Gastrocnemius medialis (tissue), 4 donors: ENCODE measurements around the gene AFF1. TPM values are rescaled to one million over a fixed set of nuclear protein-coding genes. Genes with fewer than 3 reads are reported as not detected.
A peak's percentile ranks its signal among the peaks of the same experiment; 100 is the strongest.

ENCODE experiments used
- ATAC-seq, 2 donors: fragments of 150-250 bp; one replicate each; pipeline ENCODE4 v1.9.1; 2016
- DNase-seq, 2 donors: peaks; one replicate each; pipeline ENCODE4 v3.0.0-alpha.2; 2019
- H3K27ac ChIP-seq, 4 donors: fragments of 200-600 bp; sonication (generic); 1 replicate in 1 of 4; 2 replicates in 3 of 4; pipeline ENCODE4 v1.5.1; 2016 to 2018; ENCODE audit warnings: mild to moderate bottlenecking in 2 of 4, moderate library complexity in 1 of 4
- H3K27me3 ChIP-seq, 3 donors: fragments of 200-600 bp; sonication (generic) in 2 of 3; 1 replicate in 1 of 3; 2 replicates in 2 of 3; pipeline versions ENCODE4 v1.5.1 to v1.6.0; 2016 to 2019; ENCODE audit warnings: mild to moderate bottlenecking in 1 of 3, moderate library complexity in 1 of 3
- H3K36me3 ChIP-seq, 2 donors: fragments of 200-600 bp; sonication (generic) in 1 of 2; one replicate each; pipeline ENCODE4 v1.5.1; 2017 to 2018
- H3K4me1 ChIP-seq, 2 donors: fragments of 200-600 bp; sonication (generic) in 1 of 2; one replicate each; pipeline ENCODE4 v1.5.1; 2016 to 2017; ENCODE audit warnings: mild to moderate bottlenecking in 2 of 2
- H3K4me3 ChIP-seq, 4 donors: fragments of 200-600 bp; sonication (generic) in 3 of 4; 1 replicate in 1 of 4; 2 replicates in 3 of 4; pipeline ENCODE4 v1.5.1; 2016 to 2019; ENCODE audit warnings: mild to moderate bottlenecking in 2 of 4
- H3K9me3 ChIP-seq, 3 donors: fragments of 200-600 bp; sonication (generic) in 2 of 3; 1 replicate in 1 of 3; 2 replicates in 2 of 3; pipeline ENCODE4 v1.5.1; 2016 to 2019
- POLR2A ChIP-seq, 2 donors: fragments of 450-650 bp; IDR thresholded peaks; one replicate each; pipeline ENCODE4 v1.6.1; 2017; ENCODE audit warnings: antibody characterized with exemption in 2 of 2, mild to moderate bottlenecking in 2 of 2, moderate library complexity in 2 of 2
- in situ Hi-C, 4 donors: fragments of 200-750 bp; cut with MboI; loops; one replicate each; pipeline versions ENCODE4 v1.15.0 to v1.8.0; 2017; ENCODE audit warnings: low sequenced_read_pairs in 4 of 4
- intact Hi-C: fragments of 100-400 bp; cut with DNase I; formaldehyde crosslinking; loops from one replicate; pipeline ENCODE4 v1.15.1; 2023; ENCODE audit warnings: low total_unique reads
- total RNA-seq, 4 donors: library from RNA; depleted of rRNA; stranded (reverse); fragments of >200 nt; gene quantifications; one replicate each; pipeline versions ENCODE4 v1.1.0 to v1.2.3, GENCODE V29; 2016
- TF ChIP-seq, protein P1 (sequence below), 5 experiments: fragments of 450-650 bp in 3 of 5; fragments of 200-600 bp in 2 of 5; sonication (generic) in 2 of 5; IDR thresholded peaks in 4 of 5; conservative IDR thresholded peaks in 1 of 5; 1 replicate in 4 of 5; 2 replicates in 1 of 5; pipeline ENCODE4 v1.5.1; 2016 to 2019; ENCODE audit warnings: antibody characterized with exemption in 5 of 5, mild to moderate bottlenecking in 3 of 5, moderate library complexity in 3 of 5

AFF1 gene
- total RNA-seq, 4 donors from 2014 or later, result 142 to 265 (median 197) TPM

DNA sequence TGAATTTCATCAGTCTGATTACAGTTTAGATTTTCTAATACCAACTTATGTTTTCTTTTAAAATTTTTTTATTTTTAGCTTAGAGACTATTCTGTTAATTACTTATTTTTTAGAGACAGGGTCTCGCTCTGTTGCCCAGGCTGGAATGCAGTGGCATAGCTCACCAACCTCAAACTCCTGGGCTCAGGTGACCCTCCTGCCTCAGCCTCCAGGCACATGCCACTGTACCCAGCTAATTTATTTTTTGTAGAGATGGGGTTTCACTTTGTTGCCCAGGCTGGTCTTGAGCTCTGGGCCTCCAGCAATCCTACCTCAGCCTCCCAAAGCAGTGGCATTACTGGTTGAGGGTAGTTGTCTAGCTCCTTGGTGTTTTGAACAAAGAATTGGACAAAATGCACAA, 183.6 kb downstream of the AFF1 start:
- Histone ChIP-seq H3K27ac (peak overlapping the region; percentile 76 to 87 (median 82)), H3K4me3 (no peak overlapping the region), H3K36me3 (peaks cover 0 to 30% of the 10 kb centered on the region in 2 donors), H3K4me1 (peaks cover 62 to 78% of the 10 kb centered on the region in 2 donors), H3K9me3 (no peaks in the 10 kb centered on the region), H3K27me3 (no peaks in the 10 kb centered on the region)
- TF ChIP-seq POLR2A (IDR thresholded peaks at IDR 0.05), result no peak
- TF ChIP-seq, protein P1, sequence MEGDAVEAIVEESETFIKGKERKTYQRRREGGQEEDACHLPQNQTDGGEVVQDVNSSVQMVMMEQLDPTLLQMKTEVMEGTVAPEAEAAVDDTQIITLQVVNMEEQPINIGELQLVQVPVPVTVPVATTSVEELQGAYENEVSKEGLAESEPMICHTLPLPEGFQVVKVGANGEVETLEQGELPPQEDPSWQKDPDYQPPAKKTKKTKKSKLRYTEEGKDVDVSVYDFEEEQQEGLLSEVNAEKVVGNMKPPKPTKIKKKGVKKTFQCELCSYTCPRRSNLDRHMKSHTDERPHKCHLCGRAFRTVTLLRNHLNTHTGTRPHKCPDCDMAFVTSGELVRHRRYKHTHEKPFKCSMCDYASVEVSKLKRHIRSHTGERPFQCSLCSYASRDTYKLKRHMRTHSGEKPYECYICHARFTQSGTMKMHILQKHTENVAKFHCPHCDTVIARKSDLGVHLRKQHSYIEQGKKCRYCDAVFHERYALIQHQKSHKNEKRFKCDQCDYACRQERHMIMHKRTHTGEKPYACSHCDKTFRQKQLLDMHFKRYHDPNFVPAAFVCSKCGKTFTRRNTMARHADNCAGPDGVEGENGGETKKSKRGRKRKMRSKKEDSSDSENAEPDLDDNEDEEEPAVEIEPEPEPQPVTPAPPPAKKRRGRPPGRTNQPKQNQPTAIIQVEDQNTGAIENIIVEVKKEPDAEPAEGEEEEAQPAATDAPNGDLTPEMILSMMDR (IDR thresholded peaks at IDR 0.05 in 4 of 5, conservative IDR thresholded peaks at IDR 0.05 in 1 of 5), result no peak
- DNase-seq, result no peak
- intact Hi-C loops, result no loop called here
- in situ Hi-C loops, result loop anchor here in 1 of 4 donors (25.0 kb wide), 1 partner anchor 106 kb away; no protein-coding TSS in a partner anchor
- ATAC-seq, result no peak

DNA sequence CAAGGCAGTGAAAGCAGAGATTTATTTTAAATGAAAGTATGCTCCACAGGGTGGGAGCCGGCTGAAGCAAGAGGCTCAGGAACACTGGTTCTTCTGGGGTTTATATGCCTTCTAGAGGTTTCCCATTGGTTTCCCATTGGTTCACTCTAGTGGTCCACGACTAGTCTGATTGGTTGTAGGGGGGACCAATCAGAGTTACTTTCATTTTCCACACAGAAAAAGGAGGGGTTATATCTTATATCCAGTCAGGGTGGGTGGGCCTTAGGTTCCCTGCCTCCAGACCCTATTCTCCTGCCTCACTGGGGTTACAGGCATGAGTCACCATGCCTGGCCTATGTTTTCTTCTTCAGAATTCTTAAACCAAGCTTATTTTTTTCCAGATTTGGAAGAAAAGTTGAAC, 184.0 kb downstream of the AFF1 start:
- no peak for TF ChIP-seq POLR2A (IDR thresholded peaks at IDR 0.05)
- TF ChIP-seq, protein P1 (IDR thresholded peaks at IDR 0.05 in 4 of 5, conservative IDR thresholded peaks at IDR 0.05 in 1 of 5), result no peak
- in situ Hi-C loops, result loop anchor here in 1 of 4 donors (25.0 kb wide), 1 partner anchor 107 kb away; no protein-coding TSS in a partner anchor
- H3K4me1 ChIP-seq, result peaks cover 60 to 82% of the 10 kb centered on the region in 2 donors
- no peaks in the 10 kb centered on the region for H3K27me3 ChIP-seq
- H3K27ac ChIP-seq, result peak overlapping the region; percentile 76 to 87 (median 82)
- intact Hi-C loops, result no loop called here
- H3K9me3 ChIP-seq, result no peaks in the 10 kb centered on the region
- H3K4me3 ChIP-seq, result no peak overlapping the region
- H3K36me3 ChIP-seq, result peaks cover 0 to 30% of the 10 kb centered on the region in 2 donors
- no peak for DNase-seq
- ATAC-seq, result no peak

DNA sequence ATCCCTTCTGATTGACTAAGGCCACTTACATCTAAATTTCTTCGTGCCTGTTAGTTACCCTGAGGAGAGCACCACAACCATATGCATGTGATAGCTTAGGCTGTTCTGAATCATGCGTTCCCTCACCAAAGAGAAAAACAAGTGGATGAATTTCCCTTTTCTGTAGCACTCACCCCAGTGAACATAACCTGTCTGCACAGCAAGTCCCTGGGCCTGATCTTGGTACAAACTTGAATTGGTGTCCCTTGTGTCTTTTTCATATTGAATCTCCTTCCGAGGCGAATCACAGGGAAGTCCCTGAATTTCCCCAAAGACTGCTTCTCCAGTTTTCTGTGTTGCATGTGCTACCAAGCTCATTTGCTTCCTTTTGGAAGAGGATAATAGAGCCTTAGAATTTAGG, 185.2 kb downstream of the AFF1 start:
- ATAC-seq (peak in 1 of 2 donors; percentile 67), DNase-seq (no peak)
- Histone ChIP-seq H3K27ac (peak overlapping the region; percentile 76 to 87 (median 82)), H3K36me3 (peaks cover 0 to 21% of the 10 kb centered on the region in 2 donors), H3K27me3 (no peaks in the 10 kb centered on the region), H3K4me3 (peak overlapping the region in 2 of 4 donors; percentile 4 to 30), H3K4me1 (peaks cover 60 to 82% of the 10 kb centered on the region in 2 donors), H3K9me3 (no peaks in the 10 kb centered on the region)
- no peak for TF ChIP-seq POLR2A (IDR thresholded peaks at IDR 0.05)
- TF ChIP-seq, protein P1 (IDR thresholded peaks at IDR 0.05 in 4 of 5, conservative IDR thresholded peaks at IDR 0.05 in 1 of 5), result no peak
- intact Hi-C loops, result no loop called here
- in situ Hi-C loops, result loop anchor here in 1 of 4 donors (25.0 kb wide), 1 partner anchor 108 kb away; no protein-coding TSS in a partner anchor

DNA sequence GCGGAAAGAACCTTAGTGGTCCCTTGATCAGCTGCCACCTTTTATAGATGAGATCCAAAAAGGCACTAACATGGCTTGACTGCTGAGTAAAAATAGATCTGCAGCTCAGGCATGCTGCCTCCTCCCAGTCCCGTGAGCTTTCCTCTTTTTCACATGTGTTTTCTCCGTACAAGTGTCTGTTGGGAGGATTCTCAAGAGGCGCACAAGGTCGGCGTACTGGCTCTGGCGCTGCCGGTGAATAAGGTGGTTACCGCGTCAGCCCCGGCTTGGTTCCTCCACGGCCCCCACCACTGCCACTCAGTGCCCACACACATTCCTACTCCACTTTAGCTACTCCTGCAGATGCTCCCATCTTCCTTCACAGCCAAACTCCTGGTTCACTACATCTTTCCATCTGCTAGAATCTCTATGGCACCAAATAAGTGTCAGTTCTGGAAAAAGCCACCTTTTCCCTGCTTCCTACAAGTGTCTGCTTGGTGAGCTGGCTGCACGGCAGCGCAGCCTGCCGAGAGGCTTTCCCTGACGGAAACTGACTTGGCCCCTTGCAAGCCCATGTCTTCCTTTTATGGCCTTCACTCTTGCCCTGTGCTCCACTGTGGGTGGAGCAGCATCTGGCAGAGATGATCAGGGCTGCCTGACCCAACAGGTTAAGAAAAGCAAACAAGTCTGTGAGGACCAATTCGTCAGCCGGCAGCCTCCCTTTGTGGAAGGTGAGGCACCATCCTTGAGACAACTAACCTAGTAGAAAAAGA, 185.8 kb downstream of the AFF1 start:
- peak; percentile 63 to 83 for DNase-seq
- Histone ChIP-seq H3K9me3 (no peaks in the 10 kb centered on the region), H3K4me1 (peaks cover 60 to 82% of the 10 kb centered on the region in 2 donors), H3K27ac (peak overlapping the region; percentile 76 to 87 (median 82)), H3K36me3 (peaks cover 0 to 21% of the 10 kb centered on the region in 2 donors), H3K4me3 (peak overlapping the region; percentile 4 to 30 (median 13)), H3K27me3 (no peaks in the 10 kb centered on the region)
- ATAC-seq, result peak; percentile 66 to 71
- intact Hi-C loops, result no loop called here
- TF ChIP-seq, protein P1 (IDR thresholded peaks at IDR 0.05 in 4 of 5, conservative IDR thresholded peaks at IDR 0.05 in 1 of 5), result no peak
- TF ChIP-seq POLR2A (IDR thresholded peaks at IDR 0.05), result peak in 1 of 2 donors; percentile 41
- in situ Hi-C loops, result loop anchor here in 1 of 4 donors (25.0 kb wide), 1 partner anchor 108 kb away; no protein-coding TSS in a partner anchor
